GM12878 (cell line): ENCODE results near the gene PCED1B. TPM values are rescaled to one million over a fixed set of nuclear protein-coding genes. Genes with fewer than 3 reads are reported as not detected.
A peak's percentile ranks its signal among the peaks of the same experiment; 100 is the strongest.

Experiments
- ATAC-seq: fragments of 200-7000 bp; cut with Tn5 transposase; 3 replicates; pipeline ENCODE4 v1.9.1; 2020; ENCODE audit warnings: mild to moderate bottlenecking, moderate library complexity
- BruUV-seq: library from RNA; stranded (reverse); fragments of 400-500 nt; replicated peaks from 2 replicates; lab custom pipeline; 2021; lab: Mats Ljungman, UMichigan
- CTCF ChIA-PET: fragments of 300-600 bp; sonication (Branson Sonifier 250); formaldehyde crosslinking; extraction: SDS; loops from one replicate; lab custom pipeline; 2021; ENCODE audit warnings: inconsistent platforms; lab: Yijun Ruan, JAX
- POLR2A ChIA-PET: fragments of 350-600 bp; formaldehyde crosslinking; extraction: SDS; loops from one replicate; lab custom pipeline; 2021; ENCODE audit warnings: inconsistent platforms; lab: Charles Lee
- RAD21 ChIA-PET: fragments of 300-600 bp; sonication (Branson Sonifier 250); formaldehyde crosslinking; loops from one replicate; lab custom pipeline; 2023; ENCODE audit warnings: antibody characterized with exemption; ENCODE audit not compliant: unreplicated experiment; lab: Charles Lee
- SMC1A ChIA-PET: fragments of 300-600 bp; sonication (Branson Sonifier 250); formaldehyde crosslinking; loops from one replicate; lab custom pipeline; 2023; ENCODE audit not compliant: unreplicated experiment, uncharacterized antibody; lab: Charles Lee
- DNase-seq: peaks from one replicate; pipeline ENCODE4 v3.0.0-alpha.2; 2011; ENCODE audit warnings: low read depth, low spot score
- FAIRE-seq: peaks from 3 replicates; lab custom pipeline; 2011; peaks lifted over from hg19 to GRCh38; lab: Jason Lieb, UNC
- H2AFZ ChIP-seq: 2 replicates; pipeline ENCODE4 v1.6.0; 2011; ENCODE audit warnings: low read depth, low read length, control low read depth; ENCODE audit not compliant: control insufficient read depth
- H3K27ac ChIP-seq: 2 replicates; pipeline ENCODE4 v1.5.1; 2011; ENCODE audit warnings: control low read depth; ENCODE audit not compliant: control insufficient read depth, insufficient read depth
- H3K27me3 ChIP-seq, 2 experiments: replicated peaks in 1 of 2; 2 replicates each; pipeline versions ENCODE4 v1.6.0 to v1.6.1; 2011; ENCODE audit warnings: low read length in 1 of 2; ENCODE audit not compliant: control insufficient read depth in 2 of 2, insufficient read depth in 2 of 2
- H3K36me3 ChIP-seq, 2 experiments: 2 replicates each; pipeline ENCODE4 v1.5.1; 2011; ENCODE audit warnings: low read length in 1 of 2; ENCODE audit not compliant: control insufficient read depth in 2 of 2, insufficient read depth in 2 of 2
- H3K4me1 ChIP-seq: 2 replicates; pipeline ENCODE4 v1.6.1; 2011; ENCODE audit warnings: mild to moderate bottlenecking, low read length, moderate library complexity, mixed read lengths; ENCODE audit not compliant: control insufficient read depth, insufficient read depth
- H3K4me2 ChIP-seq: 2 replicates; pipeline ENCODE4 v1.6.0; 2011; ENCODE audit warnings: control low read depth; ENCODE audit not compliant: control insufficient read depth, insufficient read depth
- H3K4me3 ChIP-seq: fragments of 200-600 bp; sonication (generic); 2 replicates; pipeline ENCODE4 v1.5.1; 2016
- H3K79me2 ChIP-seq: 2 replicates; pipeline ENCODE4 v1.6.0; 2011; ENCODE audit warnings: low read length; ENCODE audit not compliant: control insufficient read depth, insufficient read depth
- H3K9ac ChIP-seq: 2 replicates; pipeline ENCODE4 v1.8.0; 2011; ENCODE audit warnings: low read length, control low read depth, mixed read lengths; ENCODE audit not compliant: control insufficient read depth, insufficient read depth
- H3K9me3 ChIP-seq: replicated peaks from 3 replicates; pipeline ENCODE4 v1.5.1; 2011; ENCODE audit warnings: mild to moderate bottlenecking, low read length; ENCODE audit not compliant: control insufficient read depth, insufficient read depth
- H4K20me1 ChIP-seq: 2 replicates; pipeline ENCODE4 v1.6.0; 2011; ENCODE audit not compliant: control insufficient read depth, insufficient read depth
- BMI1 ChIP-seq: fragments of 450-650 bp; IDR thresholded peaks from 2 replicates; pipeline ENCODE4 v1.6.1; 2016; ENCODE audit warnings: mild to moderate bottlenecking, moderate library complexity, borderline replicate concordance
- E4F1 ChIP-seq: fragments of 450-650 bp; IDR thresholded peaks from 2 replicates; pipeline ENCODE4 v1.6.1; 2018; ENCODE audit warnings: borderline replicate concordance, mild to moderate bottlenecking; ENCODE audit not compliant: partially characterized antibody
- GATAD2B ChIP-seq: fragments of 450-650 bp; conservative IDR thresholded peaks from 2 replicates; pipeline ENCODE4 v1.6.1; 2017; ENCODE audit warnings: low read depth, mild to moderate bottlenecking, moderate library complexity
- IRF3 ChIP-seq: fragments of 450-650 bp; IDR thresholded peaks from 2 replicates; pipeline ENCODE4 v1.6.1; 2014; ENCODE audit warnings: mild to moderate bottlenecking
- JUNB ChIP-seq: IDR thresholded peaks from 2 replicates; pipeline ENCODE4 v1.6.1; 2016; ENCODE audit warnings: antibody characterized with exemption, mild to moderate bottlenecking
- MTA2 ChIP-seq: fragments of 450-650 bp; IDR thresholded peaks from 2 replicates; pipeline ENCODE4 v1.6.1; 2016; ENCODE audit warnings: low read depth, mild to moderate bottlenecking, moderate library complexity
- MTA3 ChIP-seq: IDR thresholded peaks from 2 replicates; pipeline ENCODE4 v1.6.1; 2012; ENCODE audit warnings: low read length, inconsistent platforms, borderline replicate concordance
- RUNX3 ChIP-seq: IDR thresholded peaks from 2 replicates; pipeline ENCODE4 v1.6.1; 2012; ENCODE audit warnings: low read length, inconsistent platforms
- STAT3 ChIP-seq: IDR thresholded peaks from 2 replicates; pipeline ENCODE4 v1.6.1; 2011; ENCODE audit warnings: low read depth, low read length, improper control_type of control experiment
- TCF12 ChIP-seq: IDR thresholded peaks from 2 replicates; pipeline ENCODE4 v1.6.1; 2011; ENCODE audit warnings: low read depth, mild to moderate bottlenecking, low read length
- ZNF274 ChIP-seq: IDR thresholded peaks from one replicate; pipeline ENCODE4 v1.8.0; 2011; ENCODE audit not compliant: insufficient read length, insufficient read depth
- WGBS: methylation state at CpG from one replicate; pipeline ENCODE4 v1.1.6; 2016; ENCODE audit warnings: low lambda C conversion rate; ENCODE audit not compliant: insufficient replicate concordance, insufficient coverage; ENCODE audit errors: missing lambda C conversion rate; 5-methylcytosine and 5-hydroxymethylcytosine counted together
- in situ Hi-C: fragments of 300-500 bp; cut with MboI; formaldehyde crosslinking; loops from 9 replicates; pipeline ENCODE4 v1.14.3; 2018; ENCODE audit warnings: mixed read lengths
- intact Hi-C: fragments of 100-400 bp; cut with micrococcal nuclease; formaldehyde crosslinking; loops from one replicate; pipeline ENCODE4 v1.14.2; 2022; ENCODE audit not compliant: unreplicated experiment
- polyA plus RNA-seq, 11 experiments: library from polyadenylated mRNA; depleted of rRNA in 4 of 11; unstranded in 6 of 11; stranded (reverse) in 5 of 11; fragments of >200 nt; fragmentation: Nextera tagmentation in 4 of 11; fragmentation: Illumina TruSeq in 1 of 11; extraction: Ambion mirVana in 4 of 11; extraction: Trizol in 1 of 11; gene quantifications; 1 replicate in 1 of 11; 2 replicates in 10 of 11; pipeline versions ENCODE4 v1.2.1 to v1.2.3, GENCODE V29; 2011 to 2016; ENCODE audit warnings: inconsistent platforms in 2 of 11, missing spikeins in 2 of 11, low read depth in 1 of 11
- total RNA-seq, 4 experiments: library from RNA; depleted of rRNA in 3 of 4; stranded (reverse); fragments of >200 nt in 3 of 4; fragmentation: Illumina TruSeq in 1 of 4; extraction: Trizol in 1 of 4; gene quantifications; 2 replicates each; pipeline versions ENCODE4 v1.2.1 to v1.2.3, GENCODE V29; 2013 to 2021

Gene PCED1B
- total and polyA plus RNA-seq, 10 of the 15 experiments (the other 5 are each of a cell fraction or from before 2014, with no cell fraction given), result 0.80 to 8.8 (median 3.0) TPM

DNA sequence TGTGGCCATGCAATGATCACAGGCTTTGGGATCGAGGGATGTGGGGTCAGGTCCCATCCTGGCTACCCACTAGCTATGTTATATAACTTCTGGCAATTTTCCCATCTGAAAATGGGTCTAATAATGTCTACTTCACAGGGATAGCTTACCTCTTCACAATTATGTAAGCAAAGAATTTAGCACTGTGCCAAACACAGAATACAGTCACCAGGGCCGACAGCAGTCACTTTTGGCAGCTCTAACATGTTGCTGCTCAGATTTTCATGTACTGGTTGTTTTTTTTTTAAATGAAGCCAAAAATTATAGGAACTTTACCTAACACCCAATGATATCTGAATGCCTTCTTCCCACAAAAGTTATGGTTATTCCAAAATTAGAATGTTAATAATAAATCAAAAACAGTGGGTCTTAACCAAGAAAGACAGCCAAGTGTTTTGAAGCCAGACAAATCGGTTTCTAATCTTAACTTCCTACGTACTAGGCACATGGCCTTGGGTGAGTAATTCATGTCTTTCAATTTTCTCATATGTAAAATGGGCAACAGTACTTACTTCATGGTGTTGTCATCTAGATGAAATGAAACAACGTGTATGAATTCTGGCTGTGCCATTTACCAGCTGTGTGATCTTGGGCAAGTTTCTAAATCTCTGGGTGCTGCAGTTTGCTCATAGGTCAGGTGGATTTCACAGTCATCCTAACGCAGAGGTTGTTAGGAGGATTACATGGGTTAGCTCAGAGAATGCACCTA is 13.0 kb upstream of the PCED1B start:
- Histone ChIP-seq H3K9me3 (no peaks in the 10 kb centered on the region), H3K4me3 (no peak overlapping the region), H3K27me3 (no peaks in the 10 kb centered on the region), H3K9ac (no peak overlapping the region), H3K79me2 (no peaks in the 10 kb centered on the region), H3K4me1 (no peaks in the 10 kb centered on the region), H2AFZ (no peak overlapping the region), H3K36me3 (no peaks in the 10 kb centered on the region), H3K4me2 (no peak overlapping the region), H4K20me1 (no peaks in the 10 kb centered on the region), H3K27ac (no peak overlapping the region)
- FAIRE-seq (peak; percentile 74), DNase-seq (no peak), ATAC-seq (peak; percentile 88)
- WGBS, result 10% methylated on average over 6 of the region's 6 CpGs
- intact Hi-C loops, result no loop called here
- ChIA-PET RAD21 (no interaction called here), CTCF (interaction anchor here (1.0 to 1.2 kb wide), 2 partner anchors 77 to 295 kb away, joined by 3 read pairs; no protein-coding TSS in a partner anchor), POLR2A (no interaction called here), SMC1A (interaction anchor here (0.9 to 1.3 kb wide), 2 partner anchors 34 to 330 kb away, joined by 3 to 5 read pairs; no protein-coding TSS in a partner anchor)
- TF ChIP-seq E4F1, result no peak
- no peak for TF ChIP-seq JUNB
- no peak for TF ChIP-seq ZNF274
- TF ChIP-seq TCF12, result no peak
- TF ChIP-seq BMI1, result no peak
- TF ChIP-seq GATAD2B, result no peak
- no peak for TF ChIP-seq IRF3
- no peak for TF ChIP-seq STAT3
- TF ChIP-seq MTA3, result no peak
- TF ChIP-seq RUNX3, result no peak
- TF ChIP-seq MTA2, result no peak
- in situ Hi-C loops, result no loop called here
- BruUV-seq, result no TSS peak
